NCI-H774 (cell line): ENCODE measurements around the gene SPSB2.
A peak's percentile ranks its signal among the peaks of the same experiment; 100 is the strongest.

Experiments used
- DNase-seq: peaks from one replicate; lab custom pipeline; 2025; lab: John Stamatoyannopoulos, UW

SPSB2 gene

DNA sequence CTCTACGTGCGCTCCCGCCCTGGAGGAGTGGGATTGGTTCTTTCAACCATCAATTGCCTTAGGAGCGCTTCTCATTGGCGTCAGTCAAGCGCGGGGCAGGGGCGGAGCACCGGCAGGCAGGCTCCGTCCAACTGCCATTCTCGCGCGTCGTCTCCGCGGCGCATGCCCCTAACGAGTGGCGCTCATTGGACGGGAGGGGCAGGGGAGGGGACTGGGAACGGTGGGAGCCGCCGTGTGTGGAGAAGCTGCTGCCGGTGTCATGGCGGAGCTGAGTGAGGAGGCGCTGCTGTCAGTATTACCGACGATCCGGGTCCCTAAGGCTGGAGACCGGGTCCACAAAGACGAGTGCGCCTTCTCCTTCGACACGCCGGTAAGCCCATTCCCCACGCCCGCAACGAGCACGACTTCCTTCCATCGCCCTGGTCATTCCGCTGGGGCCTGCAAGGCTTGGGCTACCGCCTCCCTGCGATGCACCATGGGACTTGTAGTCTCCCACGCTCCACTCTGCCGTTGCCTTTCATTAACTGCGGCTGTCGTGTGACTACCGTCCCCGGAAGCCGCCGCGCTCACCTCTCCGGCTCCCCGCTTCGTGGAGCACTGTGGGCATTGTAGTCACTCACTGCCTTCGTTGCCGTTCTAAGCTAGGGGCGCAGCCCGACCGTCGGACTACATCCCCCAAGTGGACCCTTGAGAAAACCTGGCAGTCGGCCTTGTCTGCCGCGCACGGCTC, 21.0 kb downstream of the SPSB2 start, which contains the start of gene USP5:
TSS of gene USP5 (plus strand) at position 230 of the 730 bp plus-strand sequence. CDS start at position 260, 30 bp downstream.
- DNase-seq = peak; percentile 100

DNA sequence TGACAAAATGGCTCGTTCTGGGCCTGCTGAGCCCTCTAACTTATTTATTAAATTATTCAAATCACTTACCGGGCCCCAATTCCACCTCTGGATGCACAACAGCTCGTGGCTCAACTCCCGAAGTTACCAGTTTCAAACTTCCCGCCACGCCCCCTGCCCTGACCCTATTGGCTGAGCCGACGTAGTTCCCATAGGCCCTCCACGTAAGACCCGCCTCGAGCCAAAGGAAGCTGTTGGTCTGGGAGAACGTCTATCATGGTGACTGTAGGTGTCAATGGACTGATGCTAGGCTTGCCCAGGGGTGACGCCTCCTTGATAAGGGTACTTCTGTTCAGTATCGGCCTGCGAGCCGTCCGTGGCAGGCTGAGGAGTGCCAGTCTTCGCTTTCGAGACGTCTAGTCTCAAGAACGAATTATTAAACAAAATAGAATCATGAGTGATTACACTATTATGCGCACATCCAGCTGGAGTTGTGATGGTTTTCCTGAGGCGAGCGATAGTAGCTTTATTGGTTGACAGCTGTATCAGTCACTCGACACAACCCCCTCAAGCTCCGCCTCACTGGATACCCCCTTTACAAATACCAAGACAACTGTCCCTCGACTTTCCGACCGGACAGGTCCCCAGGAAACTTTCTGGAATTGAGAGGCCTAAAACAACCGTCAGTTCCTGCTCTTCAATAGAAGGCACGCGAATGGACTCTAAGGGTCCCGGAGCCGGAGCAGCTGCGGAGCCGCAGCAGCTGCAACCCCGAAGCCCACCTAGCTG, 21.8 kb downstream of the SPSB2 start, which contains the start of gene CDCA3:
TSS of gene CDCA3 (minus strand) at position 134 of the 768 bp plus-strand sequence. CDS start 334 bp downstream, outside the sequence.
- DNase-seq = peak; percentile 99

GRCh38 chr12:6850796-6851152, 22.3 kb downstream of the SPSB2 start:
- DNase-seq = no peak

- DNase-seq = no peak
These were observed 23.0 kb downstream of the SPSB2 start for GRCh38 chr12:6849976-6850560.

- DNase-seq = no peak
These were observed 23.7 kb downstream of the SPSB2 start for GRCh38 chr12:6849427-6849826.

- DNase-seq = no peak
These were observed 25.4 kb downstream of the SPSB2 start for GRCh38 chr12:6847676-6848075.

DNA sequence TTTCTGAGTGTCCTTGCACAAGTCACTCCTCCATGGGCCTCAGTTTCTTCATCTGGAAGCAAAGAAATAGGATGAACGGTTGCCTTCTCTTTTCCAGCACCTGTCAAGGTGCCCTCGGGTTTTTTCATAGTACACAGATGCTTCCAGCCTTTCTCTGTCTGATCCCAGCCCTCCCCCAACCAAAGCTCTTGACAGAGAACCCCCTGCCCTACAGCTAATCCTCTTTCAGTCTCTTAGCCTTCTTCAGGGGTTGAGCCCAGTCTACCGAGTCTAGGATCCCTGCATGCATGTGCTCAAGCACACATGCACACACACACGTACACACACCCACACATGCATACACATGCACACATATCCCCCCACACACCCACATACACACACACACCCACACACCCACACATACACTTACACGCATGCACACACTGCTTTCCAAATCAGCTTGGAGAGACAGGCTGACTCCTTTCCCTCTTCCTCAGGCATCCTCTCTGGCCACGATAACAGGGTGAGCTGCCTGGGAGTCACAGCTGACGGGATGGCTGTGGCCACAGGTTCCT, 26.7 kb downstream of the SPSB2 start:
- no peak for DNase-seq

- DNase-seq = no peak
These were observed 27.7 kb downstream of the SPSB2 start for GRCh38 chr12:6845395-6845794.

GRCh38 chr12:6843118-6843902, 29.8 kb downstream of the SPSB2 start:
- DNase-seq = no peak

DNA sequence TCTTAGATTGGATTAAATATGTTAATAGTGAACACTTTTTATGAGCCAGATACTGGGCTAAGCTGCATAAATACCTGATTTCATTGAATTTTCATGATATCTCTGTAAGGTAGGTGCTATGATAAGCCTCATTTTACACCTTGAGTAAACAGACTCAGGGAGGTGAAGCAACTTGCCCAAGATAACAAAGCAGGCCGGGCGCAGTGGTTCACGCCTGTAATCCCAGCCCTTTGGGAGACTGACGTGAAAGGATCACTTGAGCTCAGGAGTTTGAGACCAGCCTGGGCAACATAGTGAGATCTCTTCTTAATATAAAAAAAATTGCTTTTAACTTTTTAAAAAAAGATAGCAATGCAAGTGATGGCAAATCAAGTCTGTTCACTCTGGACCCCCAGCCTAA, 31.0 kb downstream of the SPSB2 start:
- DNase-seq = no peak

DNA sequence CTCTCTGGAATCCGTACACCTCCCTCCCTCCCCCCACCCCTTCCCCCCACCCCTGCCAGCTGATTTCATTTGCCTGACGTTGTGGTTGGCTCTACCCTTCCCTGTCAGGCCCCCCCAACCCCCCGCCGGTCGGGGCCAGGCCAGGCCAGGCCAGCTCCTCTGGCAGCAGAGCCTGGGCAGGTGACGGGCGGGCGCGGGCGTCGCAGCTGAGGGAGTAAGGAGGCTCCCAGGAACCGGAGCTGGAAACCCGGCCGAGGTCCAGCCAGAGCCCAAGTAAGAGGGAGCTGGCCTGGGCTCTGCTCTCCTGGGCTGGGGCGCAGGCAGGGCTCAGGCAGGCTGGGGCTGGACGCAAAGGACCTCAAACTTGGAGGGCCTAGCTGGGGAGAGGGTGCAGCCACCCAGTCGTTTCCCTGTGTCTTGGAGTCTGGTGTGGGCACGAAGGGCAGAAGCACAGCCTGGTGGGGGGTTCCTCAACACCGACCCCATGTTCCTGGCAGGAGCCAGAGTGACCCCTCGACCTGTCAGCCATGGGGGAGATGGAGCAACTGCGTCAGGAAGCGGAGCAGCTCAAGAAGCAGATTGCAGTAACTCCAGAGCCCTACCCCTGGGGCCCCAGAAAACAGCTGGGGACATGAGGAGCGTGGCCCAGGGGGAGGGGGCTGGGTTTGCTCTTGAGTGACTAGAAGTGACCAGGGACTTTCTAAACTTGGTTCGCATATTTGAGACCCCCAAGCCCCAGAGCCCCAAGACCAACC, 32.2 kb downstream of the SPSB2 start, which contains the start of gene GNB3:
TSS of gene GNB3 (plus strand) at position 165 of the 755 bp plus-strand sequence. CDS start at position 528, 363 bp downstream.
- DNase-seq = no peak

DNA sequence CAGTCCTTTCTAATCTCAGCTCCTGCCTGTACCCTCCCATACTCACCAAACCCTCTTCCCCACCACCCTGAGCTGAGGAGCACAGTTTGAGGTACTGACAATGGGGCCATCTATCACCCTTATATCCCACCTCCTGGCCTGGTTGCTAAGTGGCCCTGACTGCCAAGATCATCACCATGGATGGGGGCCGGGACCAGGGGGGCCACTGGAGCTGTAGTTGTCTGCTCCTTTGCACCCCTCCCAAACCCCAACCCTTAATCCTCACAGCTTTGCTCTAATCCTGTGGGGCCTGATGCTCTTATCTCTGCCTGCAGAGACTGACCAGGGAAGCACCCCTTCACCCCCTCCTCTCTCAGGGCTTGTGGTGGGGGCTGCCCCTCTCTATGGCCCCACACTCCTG, 32.8 kb downstream of the SPSB2 start:
- no peak for DNase-seq

GRCh38 chr12:6839482-6840201, 33.5 kb downstream of the SPSB2 start:
- DNase-seq = peak; percentile 21

DNA sequence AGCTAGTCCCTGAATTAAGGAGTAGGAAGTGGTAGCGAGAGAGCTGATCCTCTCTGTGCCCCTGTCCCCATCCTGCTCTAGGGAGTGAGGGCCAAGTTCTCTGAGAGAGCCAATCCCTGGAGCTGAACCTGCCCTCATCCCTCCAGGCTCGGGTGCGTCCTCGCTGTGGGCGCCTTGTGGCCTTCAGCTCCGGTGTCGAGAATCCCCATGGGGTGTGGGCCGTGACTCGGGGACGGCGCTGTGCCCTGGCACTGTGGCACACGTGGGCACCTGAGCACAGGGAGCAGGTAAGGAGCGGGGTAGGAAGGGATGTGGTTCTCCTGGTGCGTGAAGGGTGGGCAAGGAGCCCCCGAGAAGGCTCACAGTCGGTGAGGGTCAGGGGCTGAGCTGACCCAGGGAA, 34.2 kb downstream of the SPSB2 start:
- no peak for DNase-seq

- DNase-seq = no peak
These were observed 35.6 kb downstream of the SPSB2 start for GRCh38 chr12:6837370-6838060.

- DNase-seq = no peak
These were observed 36.3 kb downstream of the SPSB2 start for GRCh38 chr12:6836851-6837250.

DNA sequence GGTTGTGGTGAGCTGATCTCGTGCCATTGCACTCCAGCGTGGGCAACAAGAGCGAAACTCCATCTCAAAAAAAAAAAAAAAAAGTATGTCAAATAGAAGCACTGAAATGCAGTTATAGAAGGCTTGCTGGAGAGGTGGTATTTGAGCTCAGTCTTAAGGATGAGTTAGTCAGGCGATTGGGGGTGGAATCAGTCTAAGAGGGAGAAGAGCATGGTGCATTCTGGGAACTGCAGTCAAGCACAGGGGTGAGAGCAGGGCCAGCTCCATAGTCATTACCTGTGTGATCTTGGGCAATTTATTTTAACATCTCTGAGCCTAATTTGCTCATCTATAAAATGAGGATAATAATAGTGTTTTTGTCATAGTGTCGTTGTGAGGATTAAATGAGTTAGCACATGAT, 38.2 kb downstream of the SPSB2 start:
- DNase-seq = no peak

- DNase-seq = no peak
These were observed 38.8 kb downstream of the SPSB2 start for GRCh38 chr12:6834254-6834653.

GRCh38 chr12:6833189-6833890, 39.8 kb downstream of the SPSB2 start:
- no peak for DNase-seq
